ENCODE data around the gene SLC15A5.

SLC15A5 gene
- 0 reads per million in 4 donors for total RNA-seq

GRCh38 chr12:16277585-16277984 is at the start of gene SLC15A5:
SLC15A5 (minus strand) TSS chr12:16277685; CDS start chr12:16277685, 0 bp downstream.
- DNase-seq, result no peak

GRCh38 chr12:16325426-16325825 is 47.9 kb upstream of the SLC15A5 start:
- no peak for DNase-seq

- DNase-seq, result no peak
Measured at GRCh38 chr12:16324772-16325171, 47.3 kb upstream of the SLC15A5 start.

GRCh38 chr12:16324272-16324671 is 46.8 kb upstream of the SLC15A5 start:
- DNase-seq, result no peak

- DNase-seq, result no peak
Measured at GRCh38 chr12:16323638-16324037, 46.2 kb upstream of the SLC15A5 start.

GRCh38 chr12:16323010-16323409 is 45.5 kb upstream of the SLC15A5 start:
- no peak for DNase-seq

GRCh38 chr12:16310934-16311333 is 33.4 kb upstream of the SLC15A5 start:
- DNase-seq, result no peak

- DNase-seq, result no peak
Measured at GRCh38 chr12:16307856-16308475, 30.5 kb upstream of the SLC15A5 start.

- no peak for DNase-seq
Measured at GRCh38 chr12:16303939-16304338, 26.5 kb upstream of the SLC15A5 start.

GRCh38 chr12:16300736-16301135 is 23.3 kb upstream of the SLC15A5 start:
- no peak for DNase-seq

GRCh38 chr12:16300122-16300521 is 22.6 kb upstream of the SLC15A5 start:
- DNase-seq, result no peak

GRCh38 chr12:16299403-16299802 is 21.9 kb upstream of the SLC15A5 start:
- DNase-seq, result no peak

- no peak for DNase-seq
Measured at GRCh38 chr12:16297521-16297920, 20.0 kb upstream of the SLC15A5 start.

GRCh38 chr12:16294376-16294956 is 17.0 kb upstream of the SLC15A5 start:
- DNase-seq, result no peak

GRCh38 chr12:16291032-16291431 is 13.5 kb upstream of the SLC15A5 start:
- DNase-seq, result no peak

GRCh38 chr12:16285586-16285985 is 8.1 kb upstream of the SLC15A5 start:
- DNase-seq, result no peak

GRCh38 chr12:16282978-16283377 is 5.5 kb upstream of the SLC15A5 start:
- no peak for DNase-seq

GRCh38 chr12:16282081-16282480 is 4.6 kb upstream of the SLC15A5 start:
- DNase-seq, result no peak

GRCh38 chr12:16281157-16281556 is 3.7 kb upstream of the SLC15A5 start:
- DNase-seq, result no peak

GRCh38 chr12:16272222-16272621 is 5.3 kb downstream of the SLC15A5 start:
- DNase-seq, result no peak

GRCh38 chr12:16271062-16271461 is 6.4 kb downstream of the SLC15A5 start:
- no peak for DNase-seq

GRCh38 chr12:16269946-16270345 is 7.5 kb downstream of the SLC15A5 start:
- no peak for DNase-seq

- DNase-seq, result no peak
Measured at GRCh38 chr12:16266085-16266484, 11.4 kb downstream of the SLC15A5 start.

- no peak for DNase-seq
Measured at GRCh38 chr12:16261944-16262475, 15.5 kb downstream of the SLC15A5 start.

- no peak for DNase-seq
Measured at GRCh38 chr12:16260206-16260605, 17.3 kb downstream of the SLC15A5 start.
